ENCODE measurements around the gene TAS2R40.

TAS2R40 gene

DNA sequence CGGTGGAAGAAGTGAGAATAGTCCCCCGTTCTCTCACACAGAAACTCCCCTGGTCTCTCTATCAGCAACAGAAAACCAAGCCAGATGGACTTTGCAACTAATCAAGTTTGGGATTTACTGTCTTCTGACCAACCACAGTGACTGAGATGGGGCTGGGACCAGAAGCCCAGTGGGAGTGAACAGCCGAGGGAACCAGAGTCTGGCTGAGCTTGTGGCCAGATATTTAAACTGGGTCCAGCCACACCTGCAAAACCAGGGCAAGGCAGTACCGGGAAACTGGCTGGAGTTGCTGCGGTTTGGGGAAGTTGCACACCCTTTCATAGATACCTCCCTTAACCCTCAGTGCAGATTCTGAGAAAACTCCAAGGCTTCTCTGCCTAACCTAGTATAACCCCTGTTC is 47.4 kb downstream of the TAS2R40 start:
- peaks cover 21% of the 10 kb centered on the region for H3K36me3 Mint-ChIP-seq
- ATAC-seq (ENCODE audit: low read depth) (no peak), DNase-seq (ENCODE audit: low spot score in 2 of 2) (no peak)
- no peaks in the 10 kb centered on the region for H3K9me3 Mint-ChIP-seq
- H3K4me1 Mint-ChIP-seq: peaks cover 15% of the 10 kb centered on the region
- no peak overlapping the region for H3K4me3 Mint-ChIP-seq
- H3K27me3 Mint-ChIP-seq: no peaks in the 10 kb centered on the region
- H3K27ac Mint-ChIP-seq: no peak overlapping the region

DNA sequence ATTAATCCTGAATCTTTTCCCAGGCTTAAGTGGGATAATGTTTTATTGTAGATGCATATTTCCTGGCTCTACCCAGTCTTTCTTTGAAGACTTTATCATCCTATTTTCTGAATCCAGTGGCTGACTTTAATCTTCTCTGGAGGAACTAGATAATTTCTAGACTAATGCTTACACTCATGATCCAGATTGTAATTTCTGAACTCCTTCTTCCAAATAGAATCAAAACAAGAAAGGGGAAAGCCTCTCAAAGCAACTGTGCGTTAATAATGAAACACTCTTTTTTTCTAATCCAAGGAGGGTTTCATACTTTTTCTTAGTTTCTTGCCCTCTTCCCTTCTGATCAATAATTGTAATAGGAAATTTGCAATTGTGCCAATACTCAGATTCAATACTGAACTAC is 49.4 kb downstream of the TAS2R40 start:
- no peak overlapping the region for H3K4me3 Mint-ChIP-seq
- H3K27me3 Mint-ChIP-seq: no peaks in the 10 kb centered on the region
- DNase-seq (ENCODE audit: low spot score in 2 of 2) (no peak), ATAC-seq (ENCODE audit: low read depth) (no peak)
- peaks cover 11% of the 10 kb centered on the region for H3K36me3 Mint-ChIP-seq
- H3K4me1 Mint-ChIP-seq: peaks cover 4% of the 10 kb centered on the region
- no peaks in the 10 kb centered on the region for H3K9me3 Mint-ChIP-seq
- H3K27ac Mint-ChIP-seq: no peak overlapping the region

Data from memory B cell (primary cell).